Islet precursor cell (in vitro differentiated cells): Measurements from ENCODE around the gene UNC45A.

Experiments
- DNase-seq: peaks from one replicate; pipeline ENCODE4 v3.0.0-alpha.2; 2018

Gene UNC45A

DNA sequence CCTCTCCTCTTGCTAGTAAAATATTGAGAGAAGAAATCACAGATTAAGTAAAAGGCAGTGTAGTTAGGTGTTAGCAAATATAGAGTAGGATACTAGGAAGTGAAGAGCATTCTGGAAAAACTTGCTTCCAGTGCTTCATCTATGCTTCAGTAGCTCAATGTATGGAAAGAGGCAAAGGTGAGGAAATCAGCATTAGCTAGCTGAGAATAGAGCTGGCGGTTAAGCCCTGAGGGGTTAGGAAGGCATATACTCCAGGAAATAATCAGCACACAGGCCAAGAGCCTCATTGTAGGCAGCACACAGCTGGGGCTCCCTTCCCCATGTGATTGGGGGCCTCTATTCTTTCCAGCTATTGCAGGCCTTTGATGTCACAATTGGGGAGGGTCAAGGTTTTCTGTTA is 33.3 kb downstream of the UNC45A start:
- no peak for DNase-seq

- DNase-seq = no peak
Measured at GRCh38 chr15:90970274-90970673, 35.2 kb downstream of the UNC45A start.

- DNase-seq = no peak
Measured at GRCh38 chr15:90972133-90972532, 37.0 kb downstream of the UNC45A start.

DNA sequence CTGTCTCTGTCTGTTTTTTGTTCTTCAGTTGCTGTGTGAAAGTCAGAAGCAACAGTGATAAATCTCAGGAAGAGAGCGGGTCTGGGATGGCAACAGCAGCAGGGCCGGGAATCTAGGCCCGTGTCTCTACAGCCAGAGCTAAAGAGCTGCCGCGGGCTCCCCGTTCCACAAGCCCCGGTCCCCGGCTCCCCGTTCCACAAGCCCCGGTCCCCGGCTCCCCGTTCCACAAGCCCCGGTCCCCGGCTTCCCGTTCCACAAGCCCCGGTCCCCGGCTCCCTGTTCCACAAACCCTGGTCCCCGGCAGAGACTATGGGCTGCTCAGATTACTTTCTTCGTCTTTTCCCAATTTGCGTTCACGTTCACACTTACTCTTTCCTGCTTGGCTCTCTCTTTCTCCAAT is 39.1 kb downstream of the UNC45A start:
- DNase-seq = no peak

DNA sequence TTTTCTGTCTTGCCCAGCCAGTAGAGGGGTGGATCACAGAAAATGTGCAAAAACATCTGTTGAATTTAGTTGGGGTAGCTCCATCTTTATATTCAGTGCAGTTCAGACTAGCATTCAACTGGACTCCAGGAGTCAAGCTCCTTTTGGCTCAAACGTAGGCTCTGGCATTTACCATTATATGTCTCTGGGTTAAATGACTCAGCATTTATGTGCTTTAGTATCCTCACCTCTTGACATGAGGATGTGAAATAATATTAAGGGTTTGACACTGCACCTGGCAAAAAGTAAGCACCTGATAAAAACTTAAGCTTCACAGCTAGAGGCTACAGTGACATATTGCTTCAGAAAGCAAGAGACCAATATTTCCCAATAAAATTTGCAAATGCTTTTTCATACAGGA is 44.5 kb downstream of the UNC45A start:
- no peak for DNase-seq

DNA sequence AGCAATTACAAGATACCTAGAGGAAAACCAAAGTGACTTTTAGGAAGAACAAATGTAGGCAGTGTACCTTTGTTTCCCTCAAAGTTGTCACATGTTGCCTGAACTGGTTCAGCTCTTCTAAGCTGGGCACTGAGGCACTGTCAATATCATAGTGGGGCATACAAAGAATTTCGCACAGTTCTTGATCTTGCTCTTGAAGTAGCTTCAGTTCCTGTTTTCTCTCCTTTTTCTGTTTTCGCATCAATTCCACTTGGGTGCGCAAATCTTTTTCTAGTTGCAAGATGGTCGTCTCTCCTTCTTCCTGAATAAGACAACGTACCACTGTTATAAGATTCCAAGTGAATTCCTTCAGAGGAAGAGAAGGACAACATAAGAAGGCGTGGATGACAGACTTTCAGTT is 46.6 kb downstream of the UNC45A start:
- no peak for DNase-seq

GRCh38 chr15:90982135-90982534 is 47.0 kb downstream of the UNC45A start:
- no peak for DNase-seq

GRCh38 chr15:90986790-90987507 is 51.9 kb downstream of the UNC45A start:
- DNase-seq = no peak

GRCh38 chr15:90987561-90988141 is 52.6 kb downstream of the UNC45A start:
- DNase-seq = peak; percentile 58

- peak; percentile 74 for DNase-seq
Measured at GRCh38 chr15:90988296-90988695, 53.2 kb downstream of the UNC45A start.

GRCh38 chr15:90989040-90989768 is 54.1 kb downstream of the UNC45A start:
- DNase-seq = no peak

DNA sequence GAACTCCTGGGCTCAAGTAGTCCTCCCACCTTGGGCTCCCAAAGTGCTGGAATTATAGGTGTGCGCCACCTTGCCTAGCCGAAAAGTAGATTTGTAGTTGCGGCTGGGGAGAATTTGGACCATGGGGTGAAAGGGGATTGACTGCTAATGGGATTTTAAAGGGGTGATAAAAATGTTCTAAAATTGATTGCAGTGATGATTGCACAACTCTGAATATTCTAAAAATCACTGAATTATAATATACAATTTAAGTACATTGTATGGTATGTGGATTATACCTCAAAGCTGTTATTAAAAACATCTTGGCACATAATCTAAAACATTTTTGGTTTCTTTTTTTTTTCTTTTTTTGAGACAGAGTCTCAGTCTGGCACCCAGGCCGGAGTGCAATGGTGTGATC is 55.4 kb downstream of the UNC45A start:
- no peak for DNase-seq

DNA sequence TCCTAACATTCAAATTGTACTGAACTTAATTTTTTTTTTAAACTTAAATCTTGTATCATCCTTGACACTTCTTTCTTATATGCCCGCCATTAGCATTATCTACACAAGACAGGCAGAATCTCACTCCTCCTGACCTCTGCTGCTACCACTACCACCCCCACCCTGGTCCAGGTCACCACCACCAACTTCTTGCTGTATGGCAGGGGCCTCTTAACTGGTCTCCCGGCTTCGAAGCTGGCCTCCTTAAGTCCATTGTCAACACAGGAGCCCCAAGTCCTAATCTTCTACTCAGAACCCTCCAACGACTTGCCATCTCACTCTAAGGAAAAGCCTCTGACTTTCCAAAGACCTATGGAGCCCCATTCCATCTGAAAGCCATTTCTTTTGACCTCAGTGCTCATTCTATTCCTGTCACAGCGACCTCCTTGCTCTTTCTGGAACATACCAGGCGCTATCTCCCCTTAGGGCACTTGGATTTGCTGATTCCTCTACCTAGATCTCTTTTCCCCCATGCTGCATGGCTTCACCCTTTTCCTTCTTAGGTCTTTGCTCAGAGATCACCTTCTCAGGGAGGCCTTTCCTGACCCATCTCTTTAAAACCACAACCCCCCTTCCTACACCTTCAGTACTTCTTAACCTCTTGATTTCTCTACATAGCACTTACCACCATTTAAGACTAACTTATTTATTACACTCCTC is 56.7 kb downstream of the UNC45A start:
- no peak for DNase-seq

DNA sequence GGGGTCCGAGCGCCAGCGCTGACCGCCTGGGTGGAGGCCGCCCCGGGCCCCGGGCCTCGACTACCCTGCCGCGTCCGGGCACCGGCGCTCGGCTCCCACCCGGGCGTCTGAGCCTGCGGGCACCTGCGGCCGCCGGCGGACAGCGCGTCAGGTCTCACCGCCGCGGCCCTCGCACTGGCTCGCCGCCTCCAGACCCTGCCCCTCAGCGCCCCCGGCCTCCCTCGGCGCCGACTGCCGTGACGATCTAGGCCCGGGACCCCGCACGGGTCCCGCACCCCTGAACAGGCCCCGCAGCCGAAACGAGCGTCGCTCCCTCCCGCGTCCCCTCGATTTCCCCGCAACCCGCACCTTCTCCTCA is 59.0 kb downstream of the UNC45A start:
- no peak for DNase-seq

- DNase-seq = peak; percentile 100
Measured at GRCh38 chr15:90994417-90995311, 59.6 kb downstream of the UNC45A start, which contains the start of gene PRC1. Gene PRC1, minus strand, starts transcription at chr15:90994535. Its CDS starts 118 bp downstream, at chr15:90994417.

GRCh38 chr15:90998737-90999136 is 63.7 kb downstream of the UNC45A start:
- DNase-seq = no peak

DNA sequence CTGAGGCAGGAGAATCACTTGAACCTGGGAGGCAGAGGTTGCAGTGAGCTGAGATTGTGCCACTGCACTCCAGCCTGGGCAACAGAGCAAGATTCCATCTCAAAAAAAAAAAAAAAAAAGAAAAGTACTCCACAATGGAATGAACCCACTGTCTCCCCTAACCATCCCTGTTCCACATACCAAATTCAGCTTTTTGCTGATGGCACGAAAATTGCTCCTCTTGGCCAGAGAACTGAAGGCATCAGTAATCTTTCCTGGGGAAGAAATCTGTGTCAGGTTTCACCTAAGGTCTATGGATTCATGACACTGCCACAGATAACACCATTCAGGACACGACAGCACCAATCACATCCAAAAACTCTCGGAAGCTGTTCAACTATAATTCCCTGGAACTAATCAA is 66.1 kb downstream of the UNC45A start:
- DNase-seq = no peak
